OCI-LY1 (cell line): ENCODE results near the gene STRA6.

Experiments used
- CTCF ChIP-seq: fragments of 200-600 bp; sonication (generic), shearing (Covaris generic); IDR thresholded peaks from 2 replicates; pipeline ENCODE4 v1.5.1; 2017; ENCODE audit warnings: mild to moderate bottlenecking, antibody characterized with exemption, low read length, moderate library complexity, mixed read lengths
- EZH2 ChIP-seq: fragments of 200-600 bp; sonication (generic), shearing (Covaris generic); IDR thresholded peaks from 2 replicates; pipeline ENCODE4 v1.8.0; 2017; ENCODE audit warnings: borderline replicate concordance, mixed run types, mild to moderate bottlenecking, antibody characterized with exemption, low read length, moderate library complexity, mixed read lengths

- TF ChIP-seq CTCF, result no peak
- TF ChIP-seq EZH2, result no peak
These were observed 31.4 kb upstream of the STRA6 start for GRCh38 chr15:74233851-74234597.
